HepG2 (cell line): ENCODE measurements around the gene NRL. TPM values are rescaled to one million over a fixed set of nuclear protein-coding genes. Genes with fewer than 3 reads are reported as not detected.

ENCODE experiments used
- ADNP ChIP-seq: sonication (generic); formaldehyde crosslinking; IDR thresholded peaks from 2 replicates; pipeline ENCODE4 v1.4.0; 2020; ENCODE audit warnings: missing genetic modification reagents
- BATF2 ChIP-seq: sonication (generic); formaldehyde crosslinking; IDR thresholded peaks from 2 replicates; pipeline ENCODE4 v1.8.0; 2022; ENCODE audit warnings: mild to moderate bottlenecking, missing genetic modification reagents, moderate library complexity
- CCAR2 ChIP-seq: fragments of 200-400 bp; formaldehyde crosslinking; optimal IDR thresholded peaks from 2 replicates; pipeline ENCODE3; 2018; ENCODE audit warnings: low read depth, mild to moderate bottlenecking, low read length, moderate library complexity
- DNMT3B ChIP-seq: conservative IDR thresholded peaks from 2 replicates; pipeline ENCODE4 v1.6.1; 2016; ENCODE audit warnings: missing biosample characterization, control low read depth
- FOXK2 ChIP-seq: fragments of 450-650 bp; IDR thresholded peaks from 2 replicates; pipeline ENCODE4 v1.6.1; 2016
- FOXO1 ChIP-seq: sonication (generic); formaldehyde crosslinking; IDR thresholded peaks from 2 replicates; pipeline ENCODE4 v1.4.0; 2020; ENCODE audit warnings: missing genetic modification reagents
- JDP2 ChIP-seq: sonication (generic); formaldehyde crosslinking; IDR thresholded peaks from 2 replicates; pipeline ENCODE4 v1.8.1; 2022; ENCODE audit warnings: missing genetic modification reagents, borderline replicate concordance
- KIAA2018 ChIP-seq: sonication (generic); formaldehyde crosslinking; IDR thresholded peaks from 2 replicates; pipeline ENCODE4 v1.5.0; 2020; ENCODE audit warnings: mild to moderate bottlenecking, missing genetic modification reagents, borderline replicate concordance
- KLF9 ChIP-seq: IDR thresholded peaks from 2 replicates; pipeline ENCODE4 v1.6.1; 2016; ENCODE audit warnings: low read depth
- MTA1 ChIP-seq: sonication (generic); formaldehyde crosslinking; IDR thresholded peaks from 2 replicates; pipeline ENCODE4 v1.4.0; 2020; ENCODE audit warnings: missing genetic modification reagents, mild to moderate bottlenecking, borderline replicate concordance
- NCOA5 ChIP-seq: sonication (generic); formaldehyde crosslinking; IDR thresholded peaks from 2 replicates; pipeline ENCODE4 v1.4.0; 2020; ENCODE audit warnings: missing genetic modification reagents
- RNF2 ChIP-seq: fragments of 450-650 bp; conservative IDR thresholded peaks from 2 replicates; pipeline ENCODE4 v1.6.1; 2016; ENCODE audit warnings: low read depth
- SP4 ChIP-seq: sonication (generic); formaldehyde crosslinking; IDR thresholded peaks from 2 replicates; pipeline ENCODE4 v1.8.1; 2023; ENCODE audit warnings: mild to moderate bottlenecking, missing genetic modification reagents
- TCF12 ChIP-seq, 2 experiments: fragments of 450-650 bp in 1 of 2; sonication (generic) in 1 of 2; formaldehyde crosslinking in 1 of 2; IDR thresholded peaks; 2 replicates each; pipeline versions ENCODE4 v1.6.1 to v1.8.0; 2017 to 2022; ENCODE audit warnings: antibody characterized with exemption in 1 of 2, mild to moderate bottlenecking in 1 of 2, missing genetic modification reagents in 1 of 2, moderate library complexity in 1 of 2
- ZKSCAN8 ChIP-seq: IDR thresholded peaks from 2 replicates; pipeline ENCODE4 v1.6.1; 2016; ENCODE audit warnings: borderline replicate concordance, missing genetic modification reagents, missing compliant biosample characterization
- ZNF10 ChIP-seq: sonication (generic); formaldehyde crosslinking; IDR thresholded peaks from 2 replicates; pipeline ENCODE4 v1.4.0; 2020; ENCODE audit warnings: mild to moderate bottlenecking, low read depth, missing genetic modification reagents, borderline replicate concordance
- ZNF34 ChIP-seq: sonication (generic); formaldehyde crosslinking; IDR thresholded peaks from 2 replicates; pipeline ENCODE4 v1.4.0; 2020; ENCODE audit warnings: mild to moderate bottlenecking, missing genetic modification reagents, borderline replicate concordance
- ZNF382 ChIP-seq: sonication (generic); formaldehyde crosslinking; IDR thresholded peaks from 2 replicates; pipeline ENCODE4 v1.5.0; 2020; ENCODE audit warnings: missing genetic modification reagents, mild to moderate bottlenecking, borderline replicate concordance
- ZNF570 ChIP-seq: sonication (generic); formaldehyde crosslinking; IDR thresholded peaks from 2 replicates; pipeline ENCODE4 v1.4.0; 2020; ENCODE audit warnings: mild to moderate bottlenecking, missing genetic modification reagents, borderline replicate concordance
- ZNF691 ChIP-seq: sonication (generic); formaldehyde crosslinking; IDR thresholded peaks from 2 replicates; pipeline ENCODE4 v1.4.0; 2020; ENCODE audit warnings: missing genetic modification reagents, low read depth, mild to moderate bottlenecking, borderline replicate concordance
- polyA plus RNA-seq, 8 experiments: library from polyadenylated mRNA; depleted of rRNA in 3 of 8; stranded (reverse) in 7 of 8; unstranded in 1 of 8; fragments of >200 nt; fragmentation: Illumina TruSeq in 4 of 8; extraction: Trizol in 4 of 8; gene quantifications; 2 replicates each; pipeline versions ENCODE4 v1.2.1 to v1.2.3, GENCODE V29; 2011 to 2016; ENCODE audit warnings: low read depth in 4 of 8, missing spikeins in 1 of 8, mixed read lengths in 1 of 8; ENCODE audit not compliant: insufficient read depth in 1 of 8
- total RNA-seq, 5 experiments: library from RNA; depleted of rRNA; stranded (reverse); fragments of >200 nt; fragmentation: Illumina TruSeq; extraction: Trizol; gene quantifications; 2 replicates each; pipeline ENCODE4 v1.2.3, GENCODE V29; 2016; ENCODE audit warnings: low read depth in 1 of 5

The NRL gene
- total and polyA plus RNA-seq, 2 of the 13 experiments (the other 11 are each of a cell fraction or from before 2014, with no cell fraction given), result 2.5 to 4.7 TPM

- TF ChIP-seq RNF2 (peak; percentile 66; the same call in 1 of the 2 replicates), FOXK2 (peak; percentile 57; the same call in 1 of the 2 replicates), NCOA5 (CRISPR knock-in tag) (no peak), JDP2 (no peak), ZNF10 (0 out of 2 replicates have a peak, but pooled peaks have one; percentile 82), KLF9 (CRISPR knock-in tag) (no peak), ZNF691 (CRISPR knock-in tag) (peak; percentile 90; the same call in 1 of the 2 replicates), ADNP (CRISPR knock-in tag) (peak; percentile 7), DNMT3B (peak; percentile 77; the same call in 1 of the 2 replicates), MTA1 (CRISPR knock-in tag) (peak; percentile 98), ZNF34 (peak; percentile 88; the same call in 1 of the 2 replicates), ZNF570 (peak; percentile 90), SP4 (no peak), TCF12 (IDR thresholded peaks at IDR 0.05) (no peak), TCF12 (CRISPR knock-in tag; IDR thresholded peaks at IDR 0.05) (peak; percentile 78), KIAA2018 (CRISPR knock-in tag) (peak; percentile 95), CCAR2 (peak; percentile 27), ZKSCAN8 (CRISPR knock-in tag) (peak; percentile 96), FOXO1 (CRISPR knock-in tag) (peak; percentile 29; the same call in 1 of the 2 replicates), ZNF382 (CRISPR knock-in tag) (no peak), BATF2 (no peak)
These were observed 26.5 kb upstream of the NRL start, which contains the start of gene EMC9 (continued) for GRCh38 chr14:24141097-24141880.
